ENCODE data around the gene LIPA. TPM values are rescaled to one million over a fixed set of nuclear protein-coding genes. Genes with fewer than 3 reads are reported as not detected.

The LIPA gene
- polyA plus RNA-seq, 1 donor (not counting 4 experiments of a cell fraction or from before 2014, with no cell fraction given), result 156 TPM

- Histone ChIP-seq H3K9ac (ENCODE audit: control insufficient read depth, extremely low read depth, insufficient read depth, low read length) (no peak overlapping the region), H2AFZ (ENCODE audit: control insufficient read depth, low read length) (no peak overlapping the region), H3K4me1 (ENCODE audit: control insufficient read depth, extremely low read depth, insufficient read depth, low read length) (peaks cover 19% of the 10 kb centered on the region), H3K79me2 (ENCODE audit: control insufficient read depth, insufficient read depth, low read length) (no peaks in the 10 kb centered on the region), H3K9me3 (ENCODE audit: control insufficient read depth, low read depth, low read length) (no peaks in the 10 kb centered on the region), H3K4me3 (ENCODE audit: control insufficient read depth in 2 of 3, extremely low read depth in 1 of 3, insufficient read depth in 2 of 3, low read depth in 1 of 3, low read length in 3 of 3) (no peak overlapping the region), H3K27ac (ENCODE audit: control insufficient read depth, insufficient read depth, low read length) (no peak overlapping the region), H3K27me3 (ENCODE audit: control insufficient read depth, extremely low read depth, insufficient read depth, low read length) (no peaks in the 10 kb centered on the region), H3K36me3 (ENCODE audit: control insufficient read depth in 2 of 2, extremely low read depth in 1 of 2, insufficient read depth in 2 of 2, low read length in 2 of 2) (peaks cover 3 to 14% of the 10 kb centered on the region in 2 experiments), H3K4me2 (ENCODE audit: control insufficient read depth, extremely low read depth, insufficient read depth, low read depth, low read length) (no peak overlapping the region), H4K20me1 (ENCODE audit: control insufficient read depth, extremely low read depth, insufficient read depth, low read length) (no peaks in the 10 kb centered on the region), H3K9me1 (ENCODE audit: control insufficient read depth, extremely low read depth, insufficient read depth, low read length) (no peaks in the 10 kb centered on the region)
- TF ChIP-seq EZH2 (IDR thresholded peaks at IDR 0.05; ENCODE audit: low read length), result no peak
- no peak for TF ChIP-seq CTCF (optimal IDR thresholded peaks at IDR 0.05 in 1 of 3, IDR thresholded peaks at IDR 0.05 in 1 of 3, conservative IDR thresholded peaks at IDR 0.05 in 1 of 3; ENCODE audit: extremely low read depth in 1 of 3, insufficient read depth in 2 of 3, low read length in 3 of 3)
- dilution Hi-C loops (cut with MboI; ENCODE audit: extremely low pct_ligation_motif_present, low sequenced_read_pairs), result no loop called here
- DNase-seq (ENCODE audit: low read depth, low spot score) (no peak), FAIRE-seq (no peak)
These were observed 11.1 kb downstream of the LIPA start for GRCh38 chr10:89240519-89240918.

GRCh38 chr10:89238956-89239644, 12.5 kb downstream of the LIPA start:
- no peak for FAIRE-seq
- TF ChIP-seq EZH2 (IDR thresholded peaks at IDR 0.05; ENCODE audit: low read length), result no peak
- no peak for TF ChIP-seq CTCF (optimal IDR thresholded peaks at IDR 0.05 in 1 of 3, IDR thresholded peaks at IDR 0.05 in 1 of 3, conservative IDR thresholded peaks at IDR 0.05 in 1 of 3; ENCODE audit: extremely low read depth in 1 of 3, insufficient read depth in 2 of 3, low read length in 3 of 3)
- no peak overlapping the region for H3K4me3 ChIP-seq (ENCODE audit: control insufficient read depth in 2 of 3, extremely low read depth in 1 of 3, insufficient read depth in 2 of 3, low read depth in 1 of 3, low read length in 3 of 3)

More at GRCh38 chr10:89238956-89239644, 12.5 kb downstream of the LIPA start:
- no peak for DNase-seq (ENCODE audit: low read depth, low spot score)
- H3K9me3 ChIP-seq (ENCODE audit: control insufficient read depth, low read depth, low read length), result no peaks in the 10 kb centered on the region
- no peak overlapping the region for H3K4me2 ChIP-seq (ENCODE audit: control insufficient read depth, extremely low read depth, insufficient read depth, low read depth, low read length)
- H3K9ac ChIP-seq (ENCODE audit: control insufficient read depth, extremely low read depth, insufficient read depth, low read length), result no peak overlapping the region
- no peak overlapping the region for H3K27ac ChIP-seq (ENCODE audit: control insufficient read depth, insufficient read depth, low read length)
- H3K79me2 ChIP-seq (ENCODE audit: control insufficient read depth, insufficient read depth, low read length), result no peaks in the 10 kb centered on the region
- dilution Hi-C loops (cut with MboI; ENCODE audit: extremely low pct_ligation_motif_present, low sequenced_read_pairs), result no loop called here
- no peaks in the 10 kb centered on the region for H4K20me1 ChIP-seq (ENCODE audit: control insufficient read depth, extremely low read depth, insufficient read depth, low read length)
- H3K4me1 ChIP-seq (ENCODE audit: control insufficient read depth, extremely low read depth, insufficient read depth, low read length), result peaks cover 19% of the 10 kb centered on the region
- H2AFZ ChIP-seq (ENCODE audit: control insufficient read depth, low read length), result no peak overlapping the region
- no peaks in the 10 kb centered on the region for H3K27me3 ChIP-seq (ENCODE audit: control insufficient read depth, extremely low read depth, insufficient read depth, low read length)
- H3K36me3 ChIP-seq (ENCODE audit: control insufficient read depth in 2 of 2, extremely low read depth in 1 of 2, insufficient read depth in 2 of 2, low read length in 2 of 2), result peaks cover 8 to 21% of the 10 kb centered on the region in 2 experiments
- H3K9me1 ChIP-seq (ENCODE audit: control insufficient read depth, extremely low read depth, insufficient read depth, low read length), result no peaks in the 10 kb centered on the region
